Skin epidermis (tissue), 12 donors: ENCODE measurements around the gene C1orf35.

Source experiments
- H3K27ac ChIP-seq, 21 experiments: fragments of 200-600 bp; sonication (generic) in 11 of 21; one replicate each; pipeline ENCODE4 v1.5.0; 2020; ENCODE audit warnings: mild to moderate bottlenecking in 3 of 21, inconsistent platforms in 2 of 21, moderate library complexity in 2 of 21
- H3K4me3 ChIP-seq, 7 experiments: fragments of 200-600 bp; sonication (generic) in 2 of 7; one replicate each; pipeline ENCODE4 v1.5.0; 2020; ENCODE audit warnings: inconsistent platforms in 2 of 7, mild to moderate bottlenecking in 2 of 7, moderate library complexity in 1 of 7

C1orf35 gene

DNA sequence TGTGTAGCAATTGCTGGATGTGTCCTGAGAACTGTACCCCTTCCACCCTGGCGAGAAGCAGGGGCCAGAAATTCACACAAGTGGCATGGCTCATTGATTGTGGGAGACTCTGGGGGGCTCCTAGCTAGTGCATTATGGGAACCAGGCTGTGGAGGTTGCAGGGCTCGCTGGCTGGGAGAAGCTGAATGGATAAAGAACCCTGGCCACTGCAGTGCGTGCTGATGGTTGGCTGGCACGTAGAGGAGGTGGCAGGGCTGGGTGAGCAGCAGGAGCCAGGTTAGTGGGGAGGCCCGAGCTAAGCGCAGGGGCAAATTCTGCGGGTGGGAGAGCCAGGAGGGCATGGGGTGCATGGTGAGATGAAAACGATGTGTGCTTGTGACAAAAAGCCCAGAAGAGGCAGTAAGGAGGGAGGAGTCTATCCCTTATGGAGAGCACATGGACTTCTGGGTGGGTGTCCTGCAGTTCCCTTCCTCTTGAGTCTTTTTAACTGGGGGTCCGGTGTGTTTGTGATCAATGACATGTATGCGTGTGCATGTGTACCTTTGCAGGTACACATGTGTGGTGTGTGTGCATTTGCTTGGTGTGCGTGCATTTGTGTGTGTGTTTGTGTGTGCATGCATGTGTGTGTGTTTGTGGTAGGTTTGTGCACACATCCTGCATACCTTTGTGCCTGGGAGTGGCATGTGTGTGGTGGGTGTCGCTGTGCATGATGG, 40.5 kb upstream of the C1orf35 start:
- no peak overlapping the region for H3K4me3 ChIP-seq
- peak overlapping the region in 6 of 21 experiments; percentile 10 to 99 (median 96) for H3K27ac ChIP-seq

DNA sequence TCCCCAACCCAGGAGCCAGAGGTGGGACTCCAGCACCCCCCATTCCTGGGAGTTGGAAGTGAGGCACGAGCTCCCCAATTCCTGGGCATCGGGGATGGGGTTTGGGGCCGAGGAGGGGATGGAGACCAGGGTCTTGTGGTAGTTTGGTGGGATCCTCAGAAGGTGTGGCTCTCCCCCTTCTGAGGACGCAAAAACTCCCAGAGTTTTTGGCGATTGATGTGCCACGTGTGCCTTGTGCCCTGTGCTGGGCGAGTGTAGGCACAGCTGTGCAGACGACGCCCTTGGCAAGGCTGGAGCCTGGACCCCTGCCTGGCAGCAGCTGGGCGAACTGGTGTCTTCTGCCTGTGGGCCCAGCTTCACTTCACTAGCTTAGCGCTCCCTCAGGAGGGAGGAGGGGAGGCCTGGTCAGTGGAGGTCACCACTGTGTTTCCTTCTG, 39.6 kb upstream of the C1orf35 start:
- Histone ChIP-seq H3K27ac (peak overlapping the region in 16 of 21 experiments; percentile 1 to 99 (median 96)), H3K4me3 (peak overlapping the region in 3 of 7 experiments; percentile 85 to 100 (median 88))

DNA sequence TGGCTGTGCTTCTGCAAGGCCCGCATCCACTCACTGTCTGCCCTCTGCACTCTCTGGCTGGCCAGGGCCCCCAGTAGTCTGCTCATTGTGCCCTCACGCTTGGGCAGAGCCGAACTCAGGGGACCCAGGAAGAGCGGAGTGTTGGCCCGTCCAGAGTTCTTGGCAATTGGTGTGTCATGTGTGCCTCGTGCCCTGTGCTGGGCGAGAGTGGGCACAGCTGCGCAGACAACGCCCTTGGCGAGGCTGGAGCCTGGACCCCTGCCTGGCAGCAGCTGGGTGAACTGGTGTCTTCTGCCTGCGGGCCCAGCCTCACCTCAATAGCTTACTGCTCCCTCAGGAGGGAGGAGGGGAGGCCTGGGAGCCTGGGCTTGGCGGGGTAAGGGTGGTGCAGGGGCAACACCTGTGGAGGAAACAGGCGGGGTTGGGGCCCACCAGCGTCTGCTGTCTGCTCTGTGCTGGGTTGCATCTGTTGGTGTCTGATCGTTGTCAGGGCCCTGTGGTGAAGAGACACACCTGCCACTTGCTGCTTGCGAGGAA, 39.1 kb upstream of the C1orf35 start:
- Histone ChIP-seq H3K4me3 (peak overlapping the region; percentile 74 to 100 (median 88)), H3K27ac (peak overlapping the region in 19 of 21 experiments; percentile 84 to 99 (median 95))

- Histone ChIP-seq H3K4me3 (peak overlapping the region; percentile 74 to 100 (median 88)), H3K27ac (peak overlapping the region in 20 of 21 experiments; percentile 84 to 99 (median 96))
Measured at GRCh38 chr1:228141226-228142044, 38.3 kb upstream of the C1orf35 start.

DNA sequence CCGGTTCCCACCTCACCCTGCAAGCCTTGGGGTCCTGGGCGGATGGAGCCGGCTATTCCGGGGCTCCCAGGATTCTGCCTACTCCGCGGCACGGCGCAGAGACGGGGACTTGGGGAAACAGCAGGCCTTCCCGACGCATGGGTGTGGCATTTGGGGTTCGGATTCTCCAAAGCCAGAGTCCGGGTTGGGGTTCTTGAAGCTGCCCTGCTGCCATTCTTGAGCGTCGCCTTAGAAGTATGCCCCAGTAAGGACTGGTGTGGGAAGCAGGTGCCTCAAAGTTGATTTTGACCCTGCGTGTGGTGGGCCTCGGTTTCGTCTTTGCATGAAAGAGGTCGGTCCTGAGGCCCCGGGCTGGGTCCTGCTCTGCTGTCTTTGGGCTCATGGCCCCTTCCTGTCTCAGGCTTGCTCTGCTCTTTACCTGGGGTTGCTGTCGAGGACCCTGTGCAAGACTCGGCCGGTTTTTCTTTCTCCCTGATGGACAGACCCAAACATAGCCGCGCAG, 37.6 kb upstream of the C1orf35 start:
- peak overlapping the region; percentile 74 to 100 (median 88) for H3K4me3 ChIP-seq
- peak overlapping the region; percentile 84 to 99 (median 95) for H3K27ac ChIP-seq

GRCh38 chr1:228139931-228140723, 37.0 kb upstream of the C1orf35 start, which contains the start of gene GUK1:
Gene GUK1 (plus strand): TSS chr1:228140279. CDS start chr1:228140303, 24 bp downstream.
- peak within 1 kb of the TSS; percentile 74 to 100 (median 88) for H3K4me3 ChIP-seq
- peak within 1 kb of the TSS; percentile 84 to 99 (median 95) for H3K27ac ChIP-seq

DNA sequence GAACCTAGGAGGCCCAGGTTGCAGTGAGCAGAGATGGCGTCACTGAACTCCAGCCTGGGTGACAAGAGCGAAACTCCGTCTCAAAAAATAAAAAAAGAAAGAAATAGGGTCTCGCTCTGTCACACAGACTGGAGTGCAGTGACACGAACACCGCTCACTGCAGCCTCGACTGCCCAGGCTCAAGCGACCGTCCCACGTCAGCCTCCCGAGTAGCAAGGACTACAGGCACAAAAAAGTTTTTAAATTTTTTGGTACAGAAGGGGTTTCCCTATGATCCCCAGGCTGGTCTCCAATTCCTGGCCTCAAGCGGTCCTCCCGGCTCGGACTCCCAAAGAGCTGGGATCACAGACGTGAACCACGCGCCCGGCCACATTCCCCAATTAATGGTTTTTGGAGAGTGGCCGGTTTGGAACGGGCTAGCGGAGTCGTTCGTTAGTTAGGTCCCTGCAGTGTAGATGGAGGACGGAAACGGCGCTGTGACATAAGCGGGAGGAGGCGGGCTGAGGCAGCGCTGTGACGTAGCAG, 36.3 kb upstream of the C1orf35 start:
- Histone ChIP-seq H3K4me3 (peak overlapping the region; percentile 74 to 100 (median 88)), H3K27ac (peak overlapping the region in 20 of 21 experiments; percentile 74 to 99 (median 95))

DNA sequence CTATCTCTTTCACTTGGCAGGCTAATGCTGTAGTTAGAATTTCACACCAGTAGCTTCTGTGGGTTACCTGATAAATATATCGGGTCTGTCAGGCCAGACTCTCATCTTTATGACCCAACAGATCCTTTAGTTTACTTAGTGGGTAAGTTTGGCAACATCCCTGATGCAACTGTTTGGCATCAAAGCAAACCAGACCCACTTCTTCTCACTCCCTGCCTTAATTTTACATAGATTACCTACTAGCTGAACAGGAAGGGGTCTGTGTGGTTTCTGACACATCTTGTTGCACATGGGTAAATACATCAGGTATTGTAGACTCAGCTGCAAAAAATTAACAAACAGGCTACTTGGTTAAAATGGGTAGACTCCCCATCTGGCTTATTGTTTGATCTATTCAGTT, 33.8 kb upstream of the C1orf35 start:
- Histone ChIP-seq H3K4me3 (no peak overlapping the region), H3K27ac (peak overlapping the region in 2 of 21 experiments; percentile 10 to 29)

DNA sequence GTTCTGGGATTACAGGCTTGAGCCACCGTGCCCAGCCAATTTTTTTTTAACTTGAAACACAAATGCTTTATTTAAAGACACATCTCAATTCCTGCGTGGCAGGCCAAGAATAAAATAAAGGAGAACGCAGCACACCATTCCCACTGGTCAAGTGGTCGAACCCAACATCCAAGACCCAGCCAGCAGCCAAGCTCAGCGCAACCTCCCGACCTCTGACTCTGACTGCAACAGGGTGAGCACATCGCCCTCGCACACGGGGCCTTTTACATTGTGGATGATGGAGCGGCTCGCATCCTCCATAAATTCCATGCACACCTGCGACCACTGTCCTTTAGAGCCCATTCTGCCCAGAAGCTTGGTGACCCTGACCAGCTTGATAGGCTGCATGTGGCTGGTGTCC, 31.5 kb upstream of the C1orf35 start:
- Histone ChIP-seq H3K4me3 (no peak overlapping the region), H3K27ac (no peak overlapping the region)

DNA sequence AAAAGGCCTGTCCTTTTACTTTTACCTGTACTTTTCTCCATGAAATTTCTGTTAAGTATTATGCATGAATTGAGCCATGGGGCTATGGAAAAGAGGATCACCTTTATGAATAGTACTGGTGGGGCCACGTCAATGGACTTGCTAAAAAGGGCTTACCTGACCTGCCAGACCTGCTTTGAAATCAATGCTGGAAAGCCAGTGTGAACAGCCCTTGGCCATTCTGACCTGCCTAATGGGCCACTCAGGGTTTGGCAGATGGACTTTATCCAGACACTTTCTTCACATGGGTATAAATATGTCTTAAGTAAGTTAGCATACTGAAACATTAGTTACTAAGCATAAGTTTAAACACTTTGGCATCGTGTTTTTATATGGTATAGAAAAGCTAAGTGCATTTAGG, 28.6 kb upstream of the C1orf35 start:
- peak overlapping the region in 1 of 21 experiments; percentile 32 for H3K27ac ChIP-seq
- H3K4me3 ChIP-seq, result no peak overlapping the region

DNA sequence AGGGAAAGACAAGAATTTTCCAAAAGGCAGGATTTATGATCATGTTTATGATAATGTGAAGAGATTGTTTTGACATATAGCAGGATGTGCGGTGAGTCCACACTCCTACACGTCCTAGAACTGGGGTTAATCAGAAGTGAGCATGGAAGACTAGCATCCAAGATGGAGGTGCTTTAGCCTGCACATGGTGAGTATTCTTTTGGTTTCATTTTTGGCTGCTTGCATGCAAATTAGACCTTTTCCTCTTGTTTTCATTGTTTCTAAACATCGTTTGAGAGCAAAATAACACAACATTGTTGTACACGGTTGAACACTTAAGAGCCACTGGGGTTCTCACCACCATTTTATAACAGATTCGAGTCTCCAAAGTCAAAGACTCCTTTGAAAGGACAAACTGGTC, 22.1 kb upstream of the C1orf35 start:
- no peak overlapping the region for H3K27ac ChIP-seq

DNA sequence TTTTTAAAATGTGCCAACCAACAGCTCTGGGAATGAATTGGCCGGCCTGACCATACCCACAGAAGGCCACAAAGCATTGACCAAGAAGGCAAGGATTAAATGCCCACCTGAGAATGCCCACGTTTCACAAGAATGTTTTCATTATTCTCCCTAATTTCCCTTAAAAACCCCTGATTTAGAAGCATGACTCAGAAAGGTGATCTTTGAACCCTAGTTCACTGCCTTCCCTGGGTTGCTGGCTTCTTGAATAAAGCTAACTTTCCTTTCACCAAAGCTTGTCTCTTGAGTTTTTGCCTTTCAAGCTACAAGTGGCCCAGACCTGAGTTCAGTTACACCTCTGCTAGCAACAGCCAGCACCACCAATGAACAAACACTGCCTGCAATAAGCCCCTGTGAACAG, 20.4 kb upstream of the C1orf35 start:
- Histone ChIP-seq H3K27ac (no peak overlapping the region), H3K4me3 (no peak overlapping the region)

More for the DNA sequence above, 22.1 kb upstream of the C1orf35 start:
- no peak overlapping the region for H3K4me3 ChIP-seq

- Histone ChIP-seq H3K27ac (no peak overlapping the region), H3K4me3 (no peak overlapping the region)
Measured at GRCh38 chr1:228122921-228123441, 19.9 kb upstream of the C1orf35 start.

DNA sequence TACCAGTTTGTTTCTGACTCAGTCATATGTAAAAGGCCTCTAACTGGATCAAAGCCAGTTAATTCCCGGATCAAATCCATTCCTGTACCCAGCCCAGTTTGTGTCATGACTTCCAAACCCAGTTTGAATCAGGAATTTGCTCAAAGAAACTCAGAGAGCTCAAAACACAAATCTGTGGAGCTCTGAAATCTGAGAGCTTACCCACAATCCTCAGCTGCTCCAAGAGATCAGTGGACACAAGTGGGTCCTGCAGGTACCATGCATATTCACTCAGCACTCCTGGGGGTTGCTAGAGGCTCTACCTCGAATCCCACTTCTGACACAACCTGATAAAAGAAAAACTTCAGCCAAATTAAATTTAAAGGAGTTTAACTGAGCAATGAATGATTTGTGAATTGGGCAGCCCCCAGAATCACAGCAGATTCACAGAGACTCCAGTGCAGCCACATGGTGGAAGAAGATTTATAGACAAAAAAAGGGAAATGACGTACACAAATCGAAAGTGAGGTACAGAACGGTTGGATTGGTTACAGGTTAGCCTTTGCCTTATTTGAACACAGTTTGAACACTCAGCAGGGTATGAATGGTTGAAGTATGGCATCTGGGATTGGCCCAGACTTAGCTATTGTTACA, 17.8 kb upstream of the C1orf35 start:
- Histone ChIP-seq H3K27ac (peak overlapping the region in 6 of 21 experiments; percentile 11 to 54 (median 18)), H3K4me3 (no peak overlapping the region)

- no peak overlapping the region for H3K4me3 ChIP-seq
- H3K27ac ChIP-seq, result peak overlapping the region in 7 of 21 experiments; percentile 7 to 64 (median 32)
Measured at GRCh38 chr1:228120351-228120750, 17.2 kb upstream of the C1orf35 start.

GRCh38 chr1:228118040-228118439, 14.9 kb upstream of the C1orf35 start:
- Histone ChIP-seq H3K4me3 (no peak overlapping the region), H3K27ac (no peak overlapping the region)

DNA sequence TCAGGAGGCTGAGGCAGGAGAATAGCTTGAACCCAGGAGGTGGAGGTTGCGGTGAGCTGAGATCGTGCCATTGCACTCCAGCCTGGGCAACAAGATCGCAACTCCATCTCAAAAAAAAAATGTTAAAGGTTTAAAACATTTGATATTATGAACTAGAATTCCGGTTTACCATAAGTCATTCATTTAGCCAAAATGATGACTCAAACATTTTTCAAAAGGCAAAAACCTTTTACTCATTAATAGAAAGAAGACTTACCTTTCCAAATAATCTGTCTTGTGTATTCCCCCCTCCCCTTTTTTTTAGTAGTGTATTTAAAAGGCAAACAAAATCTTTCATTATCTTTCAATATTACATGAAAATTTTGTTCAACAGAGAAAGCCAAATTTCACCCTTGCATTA, 14.2 kb upstream of the C1orf35 start:
- no peak overlapping the region for H3K27ac ChIP-seq
- H3K4me3 ChIP-seq, result no peak overlapping the region

DNA sequence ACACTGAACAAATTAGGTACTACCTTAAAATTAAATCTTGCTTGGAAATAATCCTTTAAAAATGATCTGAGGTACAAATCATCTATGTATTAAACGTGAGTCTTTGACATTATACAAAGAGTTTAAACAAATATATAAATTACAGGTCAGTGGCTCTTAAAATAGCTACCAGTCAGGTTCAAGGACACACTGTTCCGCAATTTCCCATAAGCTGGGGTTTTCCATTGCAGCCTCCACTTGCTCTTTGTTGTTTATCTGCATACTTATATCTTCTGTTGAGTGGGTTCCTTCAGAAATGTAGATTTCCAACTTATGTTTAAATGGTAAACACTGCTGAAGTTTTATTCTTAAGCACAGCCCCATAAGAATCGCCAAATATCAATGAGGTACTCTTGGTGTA, 11.7 kb upstream of the C1orf35 start:
- H3K27ac ChIP-seq, result no peak overlapping the region

More for the DNA sequence above, 11.7 kb upstream of the C1orf35 start:
- no peak overlapping the region for H3K4me3 ChIP-seq
